ENCODE data around the gene DHX38.
"Not testable (repeated sequence)": the region's sequence is repeated elsewhere in the genome, so short reads cannot be mapped to it uniquely, and the experiment has no call there.

DHX38 gene

DNA sequence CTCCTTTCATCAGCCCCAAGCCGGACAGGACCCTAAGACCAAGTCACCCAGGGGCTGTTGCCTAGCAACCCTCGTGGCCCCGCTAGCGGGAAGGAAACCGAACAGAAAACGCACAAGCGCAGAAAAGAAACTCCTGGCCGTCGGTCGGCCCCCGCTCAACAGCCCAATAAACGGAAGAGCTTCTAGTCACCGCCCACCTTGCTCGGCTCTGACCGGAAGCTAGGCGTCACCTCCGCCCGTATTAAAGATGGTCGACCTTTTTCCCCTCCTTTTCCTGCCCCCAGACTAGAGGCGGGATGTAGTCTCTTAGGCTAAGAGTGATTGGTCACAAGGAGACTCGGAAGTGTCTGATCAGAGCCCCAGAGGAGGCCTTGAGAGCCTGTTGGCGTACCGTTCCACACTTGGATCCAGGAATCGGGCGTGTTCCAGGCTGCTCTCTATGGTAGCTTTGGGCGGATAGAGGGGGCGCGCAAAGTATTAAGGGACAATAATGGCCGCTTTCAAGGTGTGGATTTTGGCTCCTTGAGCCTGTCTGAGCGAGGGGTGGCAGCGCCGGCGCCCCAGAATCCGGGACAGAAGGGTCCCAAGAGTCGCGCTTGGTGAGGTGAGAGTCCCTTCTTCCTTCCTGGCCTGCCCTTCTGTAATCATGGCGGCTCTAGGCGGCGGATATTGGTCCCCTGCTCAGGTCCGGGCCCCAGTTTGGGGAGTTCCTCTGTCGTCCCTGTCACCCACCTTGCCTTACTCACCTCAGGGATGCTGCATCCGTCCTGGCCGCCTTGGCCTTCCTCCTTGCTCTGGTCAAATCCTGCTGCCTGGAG, at the start of gene DHX38, which contains the start of gene TXNL4B:
TSS of gene DHX38 (plus strand) at position 400 of the 818 bp plus-strand sequence. CDS start 2,311 bp downstream, outside the sequence.
TSS of gene TXNL4B (minus strand) at position 173 of the 818 bp plus-strand sequence. CDS start 2,871 bp downstream, outside the sequence.
- DNase-seq (ENCODE audit: low spot score) = peak; percentile 96

DNA sequence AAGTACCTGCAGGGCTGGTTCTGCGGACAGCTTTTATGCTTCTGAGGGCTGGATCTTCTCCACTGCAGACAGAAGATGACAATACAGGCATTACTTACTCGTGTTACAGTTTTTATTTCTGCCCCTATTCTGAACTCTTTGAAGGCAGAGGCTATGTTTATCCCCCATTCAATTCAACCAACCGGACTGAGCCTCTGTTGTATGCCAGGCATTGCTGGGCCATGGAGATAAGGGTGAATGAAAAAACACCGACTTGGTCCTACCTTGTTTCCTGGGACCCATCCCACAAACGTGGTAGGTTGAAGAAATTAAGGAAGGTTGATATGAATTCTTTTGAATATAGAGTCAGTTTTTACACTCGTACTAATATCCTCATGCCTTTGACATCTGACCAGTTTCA, 49.4 kb upstream of the DHX38 start:
- no peak for DNase-seq (ENCODE audit: low spot score)

DNA sequence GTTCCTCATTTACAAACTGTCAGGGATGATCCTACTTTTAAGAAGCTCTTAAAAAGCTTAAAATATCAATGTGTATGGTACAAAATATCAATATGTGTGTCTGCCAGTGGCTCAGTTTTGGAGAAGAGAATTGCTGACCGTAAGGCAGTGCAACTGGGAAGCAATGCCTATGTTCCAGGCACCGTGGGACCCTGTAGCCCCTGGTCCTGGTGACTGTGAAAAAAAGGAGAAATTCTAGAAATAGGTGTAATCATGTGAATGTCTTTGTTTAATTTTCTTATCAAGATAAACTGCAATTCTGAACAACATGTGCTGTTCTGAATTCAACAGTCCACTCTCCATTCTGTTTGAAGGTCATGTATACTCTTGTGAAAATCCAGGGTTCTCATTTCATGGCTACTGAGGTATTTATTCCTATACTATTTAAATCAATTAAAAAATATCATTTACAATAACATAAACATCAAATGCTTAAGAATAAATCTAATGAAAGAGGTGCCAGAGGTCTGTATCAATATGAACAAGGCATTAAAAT, 48.8 kb upstream of the DHX38 start:
- no peak for DNase-seq (ENCODE audit: low spot score)

DNA sequence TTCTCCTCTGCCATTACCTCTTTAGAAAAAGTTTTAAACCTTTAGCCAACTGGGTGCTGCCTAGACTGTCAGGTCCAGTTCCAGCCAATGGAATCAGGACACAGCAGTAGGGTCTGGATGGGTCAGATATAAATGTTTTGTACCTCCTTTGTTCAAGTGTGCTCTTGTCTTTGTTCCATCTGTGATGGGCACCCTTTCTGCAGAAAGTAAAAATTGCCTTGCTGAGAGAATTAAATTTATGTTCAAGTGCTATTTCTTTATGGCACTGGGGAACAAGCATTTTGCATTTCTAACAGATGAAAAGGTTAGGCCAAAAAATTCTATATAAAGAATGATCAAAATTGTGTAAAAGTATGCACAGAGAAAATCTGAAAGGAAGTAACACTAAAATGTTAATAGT, 44.5 kb upstream of the DHX38 start:
- DNase-seq (ENCODE audit: low spot score) = no peak

DNA sequence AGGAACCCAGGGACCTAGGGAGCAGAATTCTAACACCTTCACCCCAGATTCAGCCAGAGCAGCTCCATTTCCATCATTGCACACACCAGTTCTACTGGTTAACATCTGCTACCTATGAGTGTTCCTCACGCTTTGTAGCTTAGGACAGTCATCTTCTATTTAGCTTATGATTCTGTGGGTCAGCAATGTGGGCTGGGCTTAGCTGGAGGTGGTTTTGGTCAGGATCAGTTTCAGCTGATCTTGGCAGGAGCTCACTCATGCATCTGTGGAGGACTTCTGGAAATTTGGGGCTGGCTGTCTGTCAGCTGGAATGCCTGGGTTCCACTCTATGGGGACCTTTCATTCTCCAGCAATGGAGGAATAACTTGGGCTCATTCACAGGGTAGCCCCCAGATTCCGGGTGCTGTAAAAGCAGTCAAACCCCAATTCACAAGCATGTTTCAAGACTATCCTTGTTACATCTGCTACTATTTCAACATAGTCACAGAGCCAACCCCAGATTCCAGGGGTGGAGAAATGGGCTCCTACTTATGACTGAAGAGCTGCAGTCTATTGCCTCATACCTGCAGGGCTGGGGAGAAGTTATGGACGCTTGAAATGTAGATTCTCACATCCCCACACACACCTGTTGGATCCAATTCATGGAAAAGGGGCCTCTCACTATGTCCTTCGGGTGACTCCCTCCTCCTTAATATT, 42.7 kb upstream of the DHX38 start:
- no peak for DNase-seq (ENCODE audit: low spot score)

DNA sequence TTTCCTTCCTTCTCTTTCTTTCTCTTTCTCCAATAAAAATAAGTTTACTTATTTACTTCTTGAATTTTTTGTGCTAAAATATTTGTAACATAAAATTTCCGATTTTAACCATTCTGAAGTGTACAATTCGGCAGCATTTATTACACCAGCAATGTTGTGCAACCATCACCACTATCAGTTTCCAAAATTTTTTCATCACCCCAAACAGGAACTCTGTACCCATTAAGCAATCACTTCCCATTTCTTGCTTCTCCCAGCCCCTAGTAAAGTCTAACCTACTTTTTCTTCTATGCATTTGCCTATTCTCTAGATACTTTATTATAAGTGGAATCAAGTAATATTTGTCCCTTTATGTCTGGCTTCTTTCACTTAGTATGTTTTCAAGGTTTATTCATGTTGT, 41.8 kb upstream of the DHX38 start:
- DNase-seq (ENCODE audit: low spot score) = no peak

DNA sequence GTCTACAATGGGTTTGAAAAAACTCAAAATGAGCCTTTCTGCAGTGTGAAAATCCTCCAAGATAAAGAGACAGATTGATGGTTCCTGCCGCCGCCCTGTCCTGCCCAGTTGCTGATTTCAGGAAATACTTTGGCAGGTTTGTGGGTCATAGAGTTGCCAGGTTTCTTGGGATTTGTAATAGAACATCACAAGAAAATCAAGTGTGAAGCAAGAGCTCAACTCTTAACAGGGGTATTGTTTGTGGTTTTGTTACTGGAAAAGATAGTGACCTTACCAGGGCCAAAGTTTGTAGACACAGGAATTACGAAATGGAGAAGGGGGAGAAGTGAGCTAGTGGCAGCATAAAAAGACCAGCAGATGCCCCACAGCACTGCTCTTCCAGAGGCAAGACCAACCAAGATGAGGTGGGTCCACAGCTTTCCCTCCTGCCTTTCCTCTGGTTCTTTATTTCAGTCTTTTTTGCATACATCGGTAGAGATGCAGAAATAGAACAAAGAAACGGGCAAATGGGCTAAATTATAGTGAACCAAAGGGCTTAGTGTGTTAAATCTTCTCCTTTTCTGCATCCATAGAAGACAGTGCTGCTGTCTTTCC, 39.3 kb upstream of the DHX38 start, which contains the start of gene HP:
TSS of gene HP (plus strand) at position 252 of the 594 bp plus-strand sequence. CDS start at position 400, 148 bp downstream.
- not testable (repeated sequence) for DNase-seq (ENCODE audit: low spot score)

DNA sequence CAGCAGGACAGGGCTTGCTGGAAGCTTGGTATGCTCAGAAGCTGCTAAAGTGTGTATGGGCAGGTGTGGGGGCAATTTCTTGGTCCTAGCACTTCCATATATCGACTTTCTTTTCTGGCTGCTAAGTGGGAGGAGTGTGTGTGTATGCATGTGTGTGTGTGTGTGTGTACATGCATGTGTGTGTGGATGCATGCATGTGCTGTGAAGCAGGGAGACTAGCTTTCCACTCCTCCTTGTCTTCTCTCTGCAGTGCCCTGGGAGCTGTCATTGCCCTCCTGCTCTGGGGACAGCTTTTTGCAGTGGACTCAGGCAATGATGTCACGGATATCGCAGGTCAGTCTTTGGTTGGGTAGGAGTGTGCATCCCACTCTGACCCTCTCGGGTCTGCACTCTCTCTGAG, 37.7 kb upstream of the DHX38 start:
- DNase-seq (ENCODE audit: low spot score) = no peak

DNA sequence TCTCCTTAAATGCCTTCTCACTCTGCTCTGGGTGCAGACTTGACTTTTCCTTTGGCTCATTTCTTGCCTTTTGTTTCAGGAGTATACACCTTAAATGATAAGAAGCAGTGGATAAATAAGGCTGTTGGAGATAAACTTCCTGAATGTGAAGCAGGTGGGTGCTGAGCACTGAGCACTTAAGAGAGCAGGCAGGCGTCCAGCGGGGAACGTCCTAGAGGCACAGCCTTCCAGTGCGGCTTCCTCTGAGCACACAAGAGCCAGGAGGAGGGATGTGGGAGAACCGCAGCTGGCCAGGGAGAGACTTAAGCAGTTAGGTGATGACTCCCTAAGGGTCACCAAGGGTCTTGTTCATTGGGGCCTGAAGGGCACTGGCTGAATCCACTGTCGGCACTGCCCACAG, 36.3 kb upstream of the DHX38 start:
- not testable (repeated sequence) for DNase-seq (ENCODE audit: low spot score)

DNA sequence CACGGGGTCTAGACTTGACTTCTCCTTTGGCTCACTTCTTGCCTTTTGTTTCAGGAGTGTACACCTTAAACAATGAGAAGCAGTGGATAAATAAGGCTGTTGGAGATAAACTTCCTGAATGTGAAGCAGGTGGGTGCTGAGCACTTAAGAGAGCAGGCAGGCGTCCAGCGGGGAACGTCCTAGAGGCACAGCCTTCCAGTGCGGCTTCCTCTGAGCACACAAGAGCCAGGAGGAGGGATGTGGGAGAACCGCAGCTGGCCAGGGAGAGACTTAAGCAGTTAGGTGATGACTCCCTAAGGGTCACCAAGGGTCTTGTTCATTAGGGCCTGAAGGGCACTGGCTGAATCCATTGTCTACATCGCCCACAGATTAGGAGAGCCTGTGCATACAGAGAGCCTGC, 34.6 kb upstream of the DHX38 start:
- DNase-seq (ENCODE audit: low spot score) = not testable (repeated sequence)

DNA sequence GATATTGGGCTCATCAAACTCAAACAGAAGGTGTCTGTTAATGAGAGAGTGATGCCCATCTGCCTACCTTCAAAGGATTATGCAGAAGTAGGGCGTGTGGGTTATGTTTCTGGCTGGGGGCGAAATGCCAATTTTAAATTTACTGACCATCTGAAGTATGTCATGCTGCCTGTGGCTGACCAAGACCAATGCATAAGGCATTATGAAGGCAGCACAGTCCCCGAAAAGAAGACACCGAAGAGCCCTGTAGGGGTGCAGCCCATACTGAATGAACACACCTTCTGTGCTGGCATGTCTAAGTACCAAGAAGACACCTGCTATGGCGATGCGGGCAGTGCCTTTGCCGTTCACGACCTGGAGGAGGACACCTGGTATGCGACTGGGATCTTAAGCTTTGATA, 33.2 kb upstream of the DHX38 start:
- DNase-seq (ENCODE audit: low spot score) = no peak

DNA sequence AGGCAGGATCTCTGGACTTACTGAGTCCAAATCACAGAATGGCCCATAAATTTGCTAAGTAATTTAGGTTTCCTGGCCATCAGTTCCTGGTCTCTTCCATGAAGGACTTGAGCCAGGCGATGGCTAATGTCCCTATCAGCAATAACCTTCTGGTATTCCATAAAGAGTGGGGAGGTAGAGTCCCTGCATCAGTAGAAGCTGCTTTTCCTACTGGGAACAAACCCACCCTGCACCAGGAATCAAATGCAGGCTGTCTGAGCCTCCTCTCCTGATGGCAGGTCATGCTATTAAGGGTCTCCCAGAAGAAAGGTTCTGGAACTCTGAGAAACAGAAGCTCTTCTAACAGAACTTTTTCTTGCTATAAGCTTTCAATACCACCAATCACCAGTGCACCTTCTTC, 32.1 kb upstream of the DHX38 start:
- no peak for DNase-seq (ENCODE audit: low spot score)

DNA sequence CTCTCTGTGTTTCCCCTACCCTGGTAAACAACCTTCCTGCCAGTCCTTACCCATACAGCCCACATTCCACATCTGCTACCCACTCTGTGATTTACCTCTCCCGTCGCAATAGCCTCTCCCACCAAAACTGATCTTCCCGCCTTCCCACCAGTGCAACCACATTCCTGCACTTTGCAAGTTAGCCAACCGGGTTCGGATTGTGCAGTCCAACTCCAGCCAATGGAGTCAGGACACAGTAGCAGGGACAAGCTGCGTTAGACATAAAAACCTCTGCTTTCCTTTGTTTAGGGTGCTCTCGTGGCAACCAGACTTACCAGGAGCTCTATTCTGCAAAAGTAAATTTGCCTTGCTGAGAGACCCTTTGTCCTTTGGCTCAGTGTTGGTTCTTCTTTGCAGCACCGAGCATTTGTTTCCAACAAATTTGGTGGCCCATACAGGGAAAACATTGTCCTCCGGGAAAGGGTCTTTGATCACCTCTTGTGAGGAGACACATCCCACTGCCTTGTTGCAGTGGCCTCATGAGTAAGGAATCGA, 29.2 kb upstream of the DHX38 start:
- no peak for DNase-seq (ENCODE audit: low spot score)

DNA sequence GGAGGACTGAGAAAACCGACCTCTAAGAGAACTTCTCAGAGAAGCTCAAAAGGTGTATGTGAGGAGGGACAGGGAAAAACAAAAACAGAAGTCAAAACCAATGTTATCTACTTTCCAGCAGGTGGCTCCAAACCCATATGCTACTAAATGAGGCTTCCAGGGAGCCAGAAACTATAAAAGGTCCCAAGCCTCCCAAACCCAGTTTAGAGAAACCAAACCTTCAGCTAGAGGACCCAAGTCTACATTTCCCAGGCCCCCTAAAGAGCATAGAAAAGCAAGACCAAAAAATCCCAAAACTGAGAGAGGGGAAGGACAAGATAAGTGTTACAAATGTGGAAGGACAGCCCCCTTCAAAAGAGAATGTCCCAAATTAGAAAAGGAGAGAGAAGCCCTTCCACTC, 26.9 kb upstream of the DHX38 start:
- DNase-seq (ENCODE audit: low spot score) = peak; percentile 76

DNA sequence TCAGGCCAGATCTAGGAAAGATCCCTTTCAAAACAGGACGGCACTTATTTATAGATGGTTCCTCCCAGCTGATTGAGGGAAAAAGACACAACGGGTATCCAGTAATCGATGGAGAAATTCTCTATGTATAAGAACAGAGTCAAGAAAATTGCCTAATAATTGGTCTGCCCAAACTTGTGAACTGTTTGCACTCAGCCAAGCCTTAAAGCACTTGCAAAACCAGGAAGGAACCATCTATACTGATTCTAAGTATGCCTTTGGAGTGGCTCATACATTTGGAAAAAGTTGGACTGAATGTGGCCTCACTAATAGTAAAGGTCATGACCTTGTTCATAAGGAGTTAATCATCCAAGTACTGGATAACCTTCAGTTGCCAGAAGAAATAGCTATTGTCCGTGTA, 24.7 kb upstream of the DHX38 start:
- DNase-seq (ENCODE audit: low spot score) = no peak

DNA sequence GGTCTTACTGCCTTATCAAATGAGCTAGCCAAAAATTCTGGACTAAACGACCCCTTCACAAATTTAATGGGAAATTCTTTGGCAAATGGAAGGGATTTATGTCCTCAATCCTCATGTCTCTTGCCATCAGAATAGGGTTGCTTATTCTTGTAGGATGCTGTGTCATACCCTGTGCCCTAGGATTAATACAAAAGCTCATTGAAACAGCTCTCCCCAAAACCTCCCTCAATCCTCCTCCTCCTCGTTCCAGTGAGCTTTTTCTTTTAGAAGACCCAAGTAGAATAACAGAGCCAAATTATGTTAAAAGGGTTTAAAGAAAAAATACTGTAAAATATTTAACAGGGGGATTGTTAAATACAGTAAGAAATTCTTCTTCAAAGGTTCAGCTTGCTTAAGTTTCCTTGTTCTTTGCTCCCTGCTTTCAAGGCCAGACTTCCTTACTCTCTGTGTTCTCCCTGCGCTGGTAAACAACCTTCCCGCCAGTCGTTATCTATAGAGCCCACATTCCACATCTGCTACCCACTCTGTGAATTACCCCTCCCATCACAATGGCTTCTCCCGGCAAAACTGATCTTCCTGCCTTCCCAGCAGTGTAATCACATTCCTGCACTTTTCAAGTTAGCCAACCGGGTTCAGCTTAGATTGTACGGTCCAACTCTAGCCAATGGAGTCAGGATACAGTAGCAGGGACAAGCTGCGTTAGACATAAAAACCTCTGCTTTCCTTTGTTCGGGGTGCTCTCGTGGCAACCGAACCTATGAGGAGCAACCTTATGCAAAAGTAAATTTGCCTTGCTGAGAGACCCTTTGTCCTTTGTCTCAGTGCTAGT, 20.9 kb upstream of the DHX38 start:
- DNase-seq (ENCODE audit: low spot score) = no peak

DNA sequence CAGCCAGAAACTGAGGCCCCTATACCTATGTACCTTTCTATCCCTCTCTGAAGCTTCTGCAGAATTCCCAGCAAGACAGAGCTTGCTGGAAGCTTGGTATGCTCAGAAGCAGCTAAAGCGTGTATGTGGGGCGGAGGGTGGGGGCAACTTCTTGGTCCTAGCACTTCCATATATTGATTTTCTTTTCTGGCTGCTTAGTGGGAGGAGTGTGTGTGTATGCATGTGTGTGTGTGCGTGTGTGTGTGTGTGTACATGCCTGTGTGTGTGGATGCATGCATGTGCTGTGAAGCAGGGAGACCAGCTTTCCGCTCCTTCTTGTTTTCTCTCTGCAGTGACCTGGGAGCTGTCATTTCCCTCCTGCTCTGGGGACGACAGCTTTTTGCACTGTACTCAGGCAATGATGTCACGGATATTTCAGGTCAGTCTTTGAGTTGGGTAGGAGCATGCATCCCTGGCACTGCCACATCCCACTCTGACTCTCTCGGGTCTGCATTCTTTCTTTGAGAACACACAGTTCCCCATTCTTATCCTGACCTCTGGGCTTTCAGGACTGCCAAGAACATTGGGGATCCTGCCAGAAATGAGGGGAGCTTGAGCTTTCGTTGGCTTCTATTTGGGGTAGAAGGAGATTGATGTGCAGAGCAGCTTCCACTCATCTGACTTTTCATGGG, 20.0 kb upstream of the DHX38 start:
- DNase-seq (ENCODE audit: low spot score) = no peak

DNA sequence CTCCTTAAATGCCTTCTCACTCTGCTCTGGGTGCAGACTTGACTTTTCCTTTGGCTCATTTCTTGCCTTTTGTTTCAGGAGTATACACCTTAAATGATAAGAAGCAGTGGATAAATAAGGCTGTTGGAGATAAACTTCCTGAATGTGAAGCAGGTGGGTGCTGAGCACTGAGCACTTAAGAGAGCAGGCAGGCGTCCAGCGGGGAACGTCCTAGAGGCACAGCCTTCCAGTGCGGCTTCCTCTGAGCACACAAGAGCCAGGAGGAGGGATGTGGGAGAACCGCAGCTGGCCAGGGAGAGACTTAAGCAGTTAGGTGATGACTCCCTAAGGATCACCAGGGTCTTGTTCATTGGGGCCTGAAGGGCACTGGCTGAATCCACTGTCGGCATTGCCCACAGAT, 18.6 kb upstream of the DHX38 start:
- not testable (repeated sequence) for DNase-seq (ENCODE audit: low spot score)

DNA sequence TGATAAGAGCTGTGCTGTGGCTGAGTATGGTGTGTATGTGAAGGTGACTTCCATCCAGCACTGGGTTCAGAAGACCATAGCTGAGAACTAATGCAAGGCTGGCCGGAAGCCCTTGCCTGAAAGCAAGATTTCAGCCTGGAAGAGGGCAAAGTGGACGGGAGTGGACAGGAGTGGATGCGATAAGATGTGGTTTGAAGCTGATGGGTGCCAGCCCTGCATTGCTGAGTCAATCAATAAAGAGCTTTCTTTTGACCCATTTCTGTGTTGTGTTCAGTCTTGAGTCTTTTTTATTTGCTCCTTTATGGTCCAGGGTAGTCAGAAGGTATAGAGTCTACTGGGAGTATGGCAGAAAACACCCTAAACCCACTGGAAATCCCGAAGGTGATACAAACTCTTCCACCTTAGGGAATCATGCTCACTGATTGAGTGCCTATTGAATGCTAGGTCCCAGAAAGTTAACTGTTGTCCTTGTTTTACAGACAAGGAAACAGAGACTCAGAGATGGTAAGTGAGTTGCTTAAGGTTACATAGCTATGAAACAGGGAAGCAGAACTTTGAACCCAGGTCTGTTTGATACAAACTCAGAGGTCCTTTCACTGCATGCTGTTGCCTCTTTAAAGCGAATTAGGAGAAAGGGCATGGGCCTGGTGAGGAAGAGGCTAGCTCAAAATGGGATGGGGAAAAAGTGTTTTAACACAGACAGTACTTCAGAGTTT, 16.5 kb upstream of the DHX38 start:
- not testable (repeated sequence) for DNase-seq (ENCODE audit: low spot score)

DNA sequence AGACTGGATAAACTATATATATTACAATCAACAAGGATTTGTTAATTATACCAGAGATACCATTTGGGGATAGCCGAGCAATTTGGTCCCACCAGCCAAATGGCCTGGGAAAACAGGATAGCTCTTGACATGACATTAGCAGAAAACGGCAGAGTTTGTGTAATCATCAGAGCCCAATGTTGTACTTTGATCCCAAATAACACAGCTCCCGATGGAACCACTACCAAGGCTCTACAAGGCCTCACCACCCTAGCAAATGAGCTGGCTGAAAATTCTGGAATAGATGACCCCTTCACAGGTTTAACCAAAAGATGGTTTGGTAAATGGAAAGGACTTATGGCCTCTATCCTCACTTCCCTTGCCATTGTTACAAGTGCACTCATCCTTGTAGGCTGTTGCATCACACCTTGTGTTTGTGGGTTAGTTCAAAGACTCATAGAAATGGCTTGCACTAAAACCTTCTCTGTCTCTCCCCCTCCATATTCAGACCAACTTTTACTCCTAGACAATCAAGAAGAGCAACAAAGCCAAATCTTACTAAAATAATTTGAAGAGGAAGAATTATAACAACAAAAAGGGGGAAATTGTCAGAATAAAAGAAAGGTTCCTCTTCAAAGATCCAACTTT, 9.8 kb upstream of the DHX38 start:
- no peak for DNase-seq (ENCODE audit: low spot score)

Data from hematopoietic multipotent progenitor cell treated with erythropoietin and hydrocortisone succinate and interleukin-3 and kit ligand, for 17 days (in vitro differentiated cells).